GM19438 (cell line): ENCODE results near the gene GAB3.
"Not testable (repeated sequence)": the region's sequence is repeated elsewhere in the genome, so short reads cannot be mapped to it uniquely, and the experiment has no call there.

ENCODE experiments used
- ATAC-seq: cut with Tn5 transposase; IDR thresholded peaks from one replicate; pipeline ENCODE4 v1.9.1; 2021; ENCODE audit warnings: low read depth; ENCODE audit not compliant: unreplicated experiment

Gene GAB3

GRCh38 chrX:154660541-154660940, 90.3 kb downstream of the GAB3 start:
- no peak for ATAC-seq

- no peak for ATAC-seq
Observed at GRCh38 chrX:154658957-154659356, 91.9 kb downstream of the GAB3 start.

GRCh38 chrX:154658187-154658586, 92.7 kb downstream of the GAB3 start:
- ATAC-seq, result no peak

GRCh38 chrX:154657226-154657805, 93.6 kb downstream of the GAB3 start:
- no peak for ATAC-seq

GRCh38 chrX:154655786-154656185, 95.1 kb downstream of the GAB3 start:
- ATAC-seq, result no peak

- no peak for ATAC-seq
Observed at GRCh38 chrX:154655346-154655745, 95.5 kb downstream of the GAB3 start.

GRCh38 chrX:154654925-154655324, 96.0 kb downstream of the GAB3 start:
- no peak for ATAC-seq

- ATAC-seq, result no peak
Observed at GRCh38 chrX:154654372-154654771, 96.5 kb downstream of the GAB3 start.

- not testable (repeated sequence) for ATAC-seq
Observed at GRCh38 chrX:154653413-154653812, 97.5 kb downstream of the GAB3 start, which contains the start of gene CTAG2. Gene CTAG2, minus strand, starts transcription at chrX:154653579. Its CDS starts 64 bp downstream, at chrX:154653515.

GRCh38 chrX:154653048-154653401, 97.9 kb downstream of the GAB3 start:
- no peak for ATAC-seq

- no peak for ATAC-seq
Observed at GRCh38 chrX:154652311-154653047, 98.4 kb downstream of the GAB3 start.

- ATAC-seq, result no peak
Observed at GRCh38 chrX:154650221-154650510, 100.7 kb downstream of the GAB3 start.

- ATAC-seq, result no peak
Observed at GRCh38 chrX:154649503-154650220, 101.2 kb downstream of the GAB3 start.

GRCh38 chrX:154648931-154649330, 101.9 kb downstream of the GAB3 start:
- ATAC-seq, result no peak

- not testable (repeated sequence) for ATAC-seq
Observed at GRCh38 chrX:154645745-154646378, 105.0 kb downstream of the GAB3 start.

GRCh38 chrX:154643708-154644107, 107.2 kb downstream of the GAB3 start:
- ATAC-seq, result not testable (repeated sequence)

- not testable (repeated sequence) for ATAC-seq
Observed at GRCh38 chrX:154641740-154642139, 109.1 kb downstream of the GAB3 start.

GRCh38 chrX:154633661-154634060, 117.2 kb downstream of the GAB3 start:
- ATAC-seq, result not testable (repeated sequence)

- ATAC-seq, result not testable (repeated sequence)
Observed at GRCh38 chrX:154630949-154631348, 119.9 kb downstream of the GAB3 start.

GRCh38 chrX:154628960-154629359, 121.9 kb downstream of the GAB3 start:
- not testable (repeated sequence) for ATAC-seq
